ENCODE data around the gene HOXB2. TPM values are rescaled to one million over a fixed set of nuclear protein-coding genes. Genes with fewer than 3 reads are reported as not detected.

The HOXB2 gene
- total RNA-seq, 1 donor from 2014 or later: 39.7 TPM

- no peak for DNase-seq (ENCODE audit: extremely low read depth, low read depth, low spot score)
Observed at GRCh38 chr17:48553826-48554225, 8.9 kb upstream of the HOXB2 start.

- no peak for DNase-seq (ENCODE audit: extremely low read depth, low read depth, low spot score)
Observed at GRCh38 chr17:48553190-48553547, 8.3 kb upstream of the HOXB2 start.

- no peak for DNase-seq (ENCODE audit: extremely low read depth, low read depth, low spot score)
Observed at GRCh38 chr17:48552466-48553189, 7.7 kb upstream of the HOXB2 start.

- DNase-seq (ENCODE audit: extremely low read depth, low read depth, low spot score): no peak
Observed at GRCh38 chr17:48551596-48552465, 6.9 kb upstream of the HOXB2 start.

GRCh38 chr17:48551214-48551555, 6.3 kb upstream of the HOXB2 start:
- no peak for DNase-seq (ENCODE audit: extremely low read depth, low read depth, low spot score)

GRCh38 chr17:48550502-48551213, 5.7 kb upstream of the HOXB2 start:
- DNase-seq (ENCODE audit: extremely low read depth, low read depth, low spot score): no peak

- DNase-seq (ENCODE audit: extremely low read depth, low read depth, low spot score): no peak
Observed at GRCh38 chr17:48549914-48550501, 5.1 kb upstream of the HOXB2 start.

GRCh38 chr17:48549281-48549630, 4.3 kb upstream of the HOXB2 start:
- DNase-seq (ENCODE audit: extremely low read depth, low read depth, low spot score): no peak

- DNase-seq (ENCODE audit: extremely low read depth, low read depth, low spot score): no peak
Observed at GRCh38 chr17:48548523-48549280, 3.8 kb upstream of the HOXB2 start.

GRCh38 chr17:48547808-48548522, 3.1 kb upstream of the HOXB2 start:
- no peak for DNase-seq (ENCODE audit: extremely low read depth, low read depth, low spot score)

GRCh38 chr17:48546924-48547807, 2.3 kb upstream of the HOXB2 start:
- DNase-seq (ENCODE audit: extremely low read depth, low read depth, low spot score): no peak

- DNase-seq (ENCODE audit: extremely low read depth, low read depth, low spot score): no peak
Observed at GRCh38 chr17:48546137-48546923, 1.4 kb upstream of the HOXB2 start.

- DNase-seq (ENCODE audit: extremely low read depth, low read depth, low spot score): no peak
Observed at GRCh38 chr17:48545539-48545938, 630 bp upstream of the HOXB2 start.

GRCh38 chr17:48544349-48545021, 424 bp downstream of the HOXB2 start:
- no peak for DNase-seq (ENCODE audit: extremely low read depth, low read depth, low spot score)

- DNase-seq (ENCODE audit: extremely low read depth, low read depth, low spot score): no peak
Observed at GRCh38 chr17:48543854-48544348, 1.0 kb downstream of the HOXB2 start.

GRCh38 chr17:48543107-48543853, 1.6 kb downstream of the HOXB2 start:
- DNase-seq (ENCODE audit: extremely low read depth, low read depth, low spot score): no peak

- no peak for DNase-seq (ENCODE audit: extremely low read depth, low read depth, low spot score)
Observed at GRCh38 chr17:48542698-48543106, 2.2 kb downstream of the HOXB2 start.

All from glomerular endothelial cell (primary cell).